ENCODE results near the gene KLHL3.

KLHL3 gene

DNA sequence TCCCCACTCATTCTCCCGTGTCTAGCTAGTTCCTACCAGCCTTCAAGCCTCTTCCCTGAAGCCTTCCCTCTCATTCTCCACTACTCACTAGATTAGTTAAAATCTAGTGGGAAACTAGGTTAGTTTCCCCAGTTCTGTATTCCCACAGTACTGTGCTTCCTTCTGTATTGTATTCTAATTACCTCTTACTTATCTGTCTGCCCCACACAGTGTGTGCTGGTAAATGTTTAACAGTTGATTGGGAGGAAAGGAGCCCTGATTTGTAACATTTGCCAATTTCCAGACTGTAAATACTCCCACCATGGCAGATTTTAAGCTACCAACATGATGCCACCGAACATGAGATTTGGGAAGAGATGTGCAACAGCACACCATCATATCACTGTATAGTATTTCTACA, 8.3 kb downstream of the KLHL3 start:
- no peak overlapping the region for H3K4me3 ChIP-seq (ENCODE audit: control insufficient read depth, low read depth, low read length)
- TF ChIP-seq, protein P1, sequence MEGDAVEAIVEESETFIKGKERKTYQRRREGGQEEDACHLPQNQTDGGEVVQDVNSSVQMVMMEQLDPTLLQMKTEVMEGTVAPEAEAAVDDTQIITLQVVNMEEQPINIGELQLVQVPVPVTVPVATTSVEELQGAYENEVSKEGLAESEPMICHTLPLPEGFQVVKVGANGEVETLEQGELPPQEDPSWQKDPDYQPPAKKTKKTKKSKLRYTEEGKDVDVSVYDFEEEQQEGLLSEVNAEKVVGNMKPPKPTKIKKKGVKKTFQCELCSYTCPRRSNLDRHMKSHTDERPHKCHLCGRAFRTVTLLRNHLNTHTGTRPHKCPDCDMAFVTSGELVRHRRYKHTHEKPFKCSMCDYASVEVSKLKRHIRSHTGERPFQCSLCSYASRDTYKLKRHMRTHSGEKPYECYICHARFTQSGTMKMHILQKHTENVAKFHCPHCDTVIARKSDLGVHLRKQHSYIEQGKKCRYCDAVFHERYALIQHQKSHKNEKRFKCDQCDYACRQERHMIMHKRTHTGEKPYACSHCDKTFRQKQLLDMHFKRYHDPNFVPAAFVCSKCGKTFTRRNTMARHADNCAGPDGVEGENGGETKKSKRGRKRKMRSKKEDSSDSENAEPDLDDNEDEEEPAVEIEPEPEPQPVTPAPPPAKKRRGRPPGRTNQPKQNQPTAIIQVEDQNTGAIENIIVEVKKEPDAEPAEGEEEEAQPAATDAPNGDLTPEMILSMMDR (conservative IDR thresholded peaks at IDR 0.05; ENCODE audit: control insufficient read depth, insufficient read depth, low read depth, low read length), result no peak
- no peak for DNase-seq (ENCODE audit: low read depth)

DNA sequence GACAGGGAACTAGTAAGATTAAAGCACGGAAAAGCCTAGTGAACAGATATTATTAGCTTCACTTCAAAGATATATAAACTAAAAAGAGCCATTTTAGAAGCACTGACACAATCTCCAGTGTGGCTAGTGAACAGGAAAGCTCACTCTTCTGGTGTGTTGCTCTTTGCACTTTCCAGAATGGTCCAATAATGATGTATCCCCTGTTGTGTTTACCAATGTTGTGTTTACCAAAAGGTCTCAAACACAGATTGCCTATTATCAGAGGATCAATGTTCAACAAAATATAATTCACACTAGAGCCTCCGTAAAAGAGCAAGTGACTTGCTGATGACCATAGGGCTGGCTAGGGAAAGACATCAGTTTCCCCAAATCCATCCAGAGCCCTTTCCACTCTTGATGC, 11.6 kb downstream of the KLHL3 start:
- no peak overlapping the region for H3K4me3 ChIP-seq (ENCODE audit: control insufficient read depth, low read depth, low read length)
- TF ChIP-seq, protein P1 (conservative IDR thresholded peaks at IDR 0.05; ENCODE audit: control insufficient read depth, insufficient read depth, low read depth, low read length), result no peak
- no peak for DNase-seq (ENCODE audit: low read depth)

DNA sequence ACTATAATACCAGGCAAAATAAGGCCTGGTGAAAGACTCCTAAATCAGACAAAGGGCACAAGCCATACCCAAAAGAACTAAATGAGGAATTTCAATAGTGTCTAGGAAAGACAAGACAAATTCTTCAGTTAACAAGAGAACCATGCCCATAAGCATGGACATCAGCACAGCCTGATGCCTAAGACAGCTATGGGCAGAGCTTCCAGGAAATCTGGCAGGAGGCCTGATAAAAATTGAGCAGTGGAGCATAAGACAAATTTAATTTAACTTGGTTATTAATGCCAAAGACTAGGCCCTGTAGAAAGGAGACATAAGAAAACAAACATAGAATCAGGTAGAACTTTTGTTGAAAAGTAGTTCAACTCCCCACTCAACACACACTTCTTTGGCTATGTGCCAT, 17.3 kb downstream of the KLHL3 start:
- no peak overlapping the region for H3K4me3 ChIP-seq (ENCODE audit: control insufficient read depth, low read depth, low read length)

DNA sequence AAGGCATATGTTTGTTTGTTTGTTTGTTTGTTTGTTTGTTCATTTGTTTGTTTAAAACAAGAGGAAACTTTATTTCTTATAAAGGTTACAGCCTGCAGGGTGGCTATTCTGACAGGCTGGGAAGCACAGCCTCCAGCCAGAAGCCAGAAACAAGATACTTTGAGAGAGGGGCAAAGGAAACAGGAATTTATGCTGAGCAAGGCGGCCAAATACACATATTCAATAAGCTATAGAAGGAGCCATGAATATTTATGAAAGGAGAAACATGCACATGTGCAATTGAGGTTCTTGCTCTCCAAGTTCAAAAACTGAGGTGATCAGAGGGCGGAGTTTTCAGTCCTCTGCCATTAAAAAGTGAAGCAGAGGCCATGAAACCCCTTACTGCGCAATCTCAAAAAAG, 19.6 kb downstream of the KLHL3 start:
- TF ChIP-seq, protein P1 (conservative IDR thresholded peaks at IDR 0.05; ENCODE audit: control insufficient read depth, insufficient read depth, low read depth, low read length), result no peak
- no peak for DNase-seq (ENCODE audit: low read depth)
- no peak overlapping the region for H3K4me3 ChIP-seq (ENCODE audit: control insufficient read depth, low read depth, low read length)

More for the DNA sequence above, 17.3 kb downstream of the KLHL3 start:
- no peak for DNase-seq (ENCODE audit: low read depth)
- TF ChIP-seq, protein P1 (conservative IDR thresholded peaks at IDR 0.05; ENCODE audit: control insufficient read depth, insufficient read depth, low read depth, low read length), result no peak

DNA sequence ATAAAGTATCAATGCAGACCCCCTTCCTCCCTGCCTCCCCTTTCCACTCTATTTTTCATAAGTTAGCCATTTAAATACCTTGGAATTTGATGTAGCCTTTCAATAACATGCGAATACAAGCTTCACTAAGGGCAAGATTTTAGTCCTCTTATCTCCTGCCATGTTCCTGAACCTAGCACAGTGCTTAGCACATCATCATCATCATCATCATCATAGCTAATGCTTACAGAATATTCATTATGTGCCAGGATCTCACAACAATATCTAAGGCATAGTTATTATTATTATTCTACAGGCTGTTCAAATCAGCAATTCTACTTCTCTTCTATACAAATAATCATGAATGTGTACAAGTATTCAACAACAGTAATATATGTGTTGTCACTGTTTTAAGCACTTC, 20.4 kb downstream of the KLHL3 start:
- DNase-seq (ENCODE audit: low read depth), result no peak
- no peak overlapping the region for H3K4me3 ChIP-seq (ENCODE audit: control insufficient read depth, low read depth, low read length)
- TF ChIP-seq, protein P1 (conservative IDR thresholded peaks at IDR 0.05; ENCODE audit: control insufficient read depth, insufficient read depth, low read depth, low read length), result no peak

DNA sequence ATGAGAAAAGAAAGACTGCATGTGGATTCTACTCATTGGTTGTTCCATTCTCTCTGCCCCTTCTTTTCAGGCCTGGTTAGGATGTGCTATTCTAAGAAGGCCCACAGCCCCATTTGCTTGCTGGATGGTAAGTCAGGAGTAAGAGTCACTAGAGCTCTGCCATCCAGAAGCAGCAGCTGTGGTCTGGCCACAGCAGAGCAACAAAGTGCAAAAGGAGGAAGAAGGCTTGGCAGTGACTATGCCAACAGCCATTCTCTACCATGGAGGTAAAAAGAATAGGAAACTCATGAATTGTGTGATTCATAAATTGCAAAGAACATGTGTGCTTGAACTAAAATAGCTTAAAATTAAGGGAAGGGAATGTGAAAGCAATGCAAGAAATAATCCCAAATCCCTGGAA, 20.9 kb downstream of the KLHL3 start:
- TF ChIP-seq, protein P1 (conservative IDR thresholded peaks at IDR 0.05; ENCODE audit: control insufficient read depth, insufficient read depth, low read depth, low read length), result no peak
- DNase-seq (ENCODE audit: low read depth), result no peak
- no peak overlapping the region for H3K4me3 ChIP-seq (ENCODE audit: control insufficient read depth, low read depth, low read length)

DNA sequence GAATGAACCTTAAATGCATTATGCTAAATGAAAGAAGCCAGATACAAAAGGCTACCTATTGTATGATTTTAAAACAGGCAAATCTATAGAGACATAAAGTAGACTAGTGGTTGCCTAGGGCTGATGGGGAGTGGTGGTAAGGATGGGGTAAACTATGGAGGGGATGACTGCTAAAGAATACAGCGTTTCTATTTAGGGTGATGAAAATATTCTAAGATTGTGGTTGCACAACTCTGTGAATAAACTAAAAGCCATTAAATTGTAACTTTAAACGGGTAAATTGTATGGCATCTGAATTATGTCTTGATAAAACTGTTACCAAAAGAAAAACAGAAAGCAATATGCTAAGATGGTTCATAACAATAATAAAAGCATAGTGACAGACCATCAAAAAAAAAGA, 21.4 kb downstream of the KLHL3 start:
- no peak overlapping the region for H3K4me3 ChIP-seq (ENCODE audit: control insufficient read depth, low read depth, low read length)
- DNase-seq (ENCODE audit: low read depth), result no peak
- TF ChIP-seq, protein P1 (conservative IDR thresholded peaks at IDR 0.05; ENCODE audit: control insufficient read depth, insufficient read depth, low read depth, low read length), result no peak

Measured in fibroblast of mammary gland (primary cell).